Esophagus (tissue), 2 donors: ENCODE data around the gene UNC13C. TPM values are rescaled to one million over a fixed set of nuclear protein-coding genes. Genes with fewer than 3 reads are reported as not detected.

Source experiments
- H3K27ac ChIP-seq, 2 donors: one replicate each; pipeline ENCODE4 v1.5.1; 2013; ENCODE audit warnings: low read depth in 2 of 2, mild to moderate bottlenecking in 2 of 2, inconsistent platforms in 1 of 2, low read length in 1 of 2, moderate library complexity in 1 of 2
- H3K27me3 ChIP-seq, 2 donors: one replicate each; pipeline ENCODE4 v1.6.1; 2013; ENCODE audit warnings: low read length in 2 of 2, control low read depth in 1 of 2, mild to moderate bottlenecking in 1 of 2; ENCODE audit not compliant: insufficient read depth in 2 of 2, control insufficient read depth in 1 of 2
- H3K36me3 ChIP-seq, 2 donors: one replicate each; pipeline ENCODE4 v1.6.1; 2013; ENCODE audit warnings: low read length in 1 of 2; ENCODE audit not compliant: control insufficient read depth in 2 of 2, insufficient read depth in 2 of 2
- H3K4me1 ChIP-seq, 2 donors: one replicate each; pipeline ENCODE4 v1.6.1; 2013; ENCODE audit warnings: low read length in 1 of 2; ENCODE audit not compliant: control insufficient read depth in 2 of 2, insufficient read depth in 2 of 2
- H3K4me3 ChIP-seq, 2 donors: one replicate each; pipeline ENCODE4 v1.5.1; 2013; ENCODE audit warnings: low read length in 2 of 2, mild to moderate bottlenecking in 2 of 2, low read depth in 1 of 2, moderate library complexity in 1 of 2
- H3K9me3 ChIP-seq, 2 donors: one replicate each; pipeline ENCODE4 v1.6.1; 2013; ENCODE audit warnings: mild to moderate bottlenecking in 2 of 2, low read depth in 1 of 2, low read length in 1 of 2, moderate library complexity in 1 of 2; ENCODE audit not compliant: control insufficient read depth in 2 of 2, insufficient read depth in 1 of 2
- WGBS, 2 donors: extraction: QIAGEN DNeasy Blood & Tissue Kit; methylation state at CpG; one replicate each; pipeline ENCODE4 v1.1.7; 2013; 5-methylcytosine and 5-hydroxymethylcytosine counted together
- polyA plus RNA-seq, 2 donors: library from polyadenylated mRNA; stranded (reverse); fragments of 200-250 nt; gene quantifications; one replicate each; pipeline ENCODE4 v1.2.3, GENCODE V29; 2013
- donor health status: healthy with polysubstance abuse.
- donor health status: Bipolar disorder and iron deficiency.

The UNC13C gene
- polyA plus RNA-seq, 2 donors, result under 0.01 TPM; not detected in 1

DNA sequence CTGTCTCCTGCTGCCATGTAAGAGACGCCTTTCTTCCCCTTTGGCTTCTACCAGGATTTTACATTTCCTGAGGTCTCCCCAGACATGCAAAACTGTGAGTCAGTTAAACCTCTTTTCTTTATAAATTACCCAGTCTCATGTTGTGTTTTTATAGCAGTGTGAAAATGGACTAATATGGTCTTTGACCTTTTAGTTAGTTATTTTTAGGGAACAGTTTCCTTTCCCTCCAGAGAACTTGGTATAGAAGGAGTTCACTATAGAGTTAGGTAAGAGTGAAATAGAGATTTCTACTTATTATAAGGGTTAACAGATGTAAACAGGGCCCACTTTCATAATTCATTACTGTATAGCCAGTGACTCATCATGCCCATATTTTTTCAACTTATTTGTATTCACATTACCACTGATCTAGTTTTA lies 170.9 kb downstream of the UNC13C start:
- H3K4me1 ChIP-seq, result no peaks in the 10 kb centered on the region
- no peaks in the 10 kb centered on the region for H3K27me3 ChIP-seq
- no peaks in the 10 kb centered on the region for H3K36me3 ChIP-seq
- H3K4me3 ChIP-seq, result no peak overlapping the region
- H3K27ac ChIP-seq, result no peak overlapping the region
- 73 to 74% methylated on average over 1 of the region's 1 CpG for WGBS, 2 donors
- H3K9me3 ChIP-seq, result peaks cover 0 to 2% of the 10 kb centered on the region in 2 donors

DNA sequence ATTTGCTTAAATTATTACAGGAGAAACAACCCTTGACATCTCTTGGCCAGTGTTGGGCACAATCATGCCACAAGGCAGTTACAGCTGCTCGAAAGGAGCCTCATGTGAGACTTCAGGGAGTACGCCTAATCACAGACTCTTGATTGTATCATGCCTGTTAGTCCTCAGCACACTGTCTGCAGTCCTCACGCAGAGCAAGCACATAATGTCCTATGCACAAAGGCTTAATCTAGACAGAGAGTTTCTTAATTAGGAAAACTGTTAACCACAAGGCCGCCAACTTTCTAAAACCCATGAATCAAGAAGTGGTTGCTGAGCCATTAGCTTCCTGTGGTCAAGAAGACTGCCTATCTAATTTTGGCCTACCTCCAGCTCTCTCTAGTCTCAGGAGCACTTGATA lies 172.0 kb downstream of the UNC13C start:
- 57 to 74% methylated on average over 4 of the region's 4 CpGs for WGBS, 2 donors
- no peaks in the 10 kb centered on the region for H3K27me3 ChIP-seq

GRCh38 chr15:54159012-54159411 lies 180.8 kb downstream of the UNC13C start:
- no peaks in the 10 kb centered on the region for H3K27me3 ChIP-seq
- 56 to 67% methylated on average over 4 of the region's 4 CpGs for WGBS, 2 donors
- no peaks in the 10 kb centered on the region for H3K36me3 ChIP-seq

More for the DNA sequence above, 172.0 kb downstream of the UNC13C start:
- no peak overlapping the region for H3K27ac ChIP-seq
- no peaks in the 10 kb centered on the region for H3K36me3 ChIP-seq
- H3K9me3 ChIP-seq, result peaks cover 0 to 2% of the 10 kb centered on the region in 2 donors
- H3K4me3 ChIP-seq, result no peak overlapping the region
- no peaks in the 10 kb centered on the region for H3K4me1 ChIP-seq

GRCh38 chr15:54187325-54187724 lies 209.1 kb downstream of the UNC13C start:
- H3K27me3 ChIP-seq, result no peaks in the 10 kb centered on the region
- no peaks in the 10 kb centered on the region for H3K4me1 ChIP-seq
- H3K36me3 ChIP-seq, result no peaks in the 10 kb centered on the region
- H3K27ac ChIP-seq, result no peak overlapping the region
- WGBS, 2 donors, result 65 to 69% methylated on average over 1 of the region's 1 CpG
- H3K4me3 ChIP-seq, result no peak overlapping the region
- H3K9me3 ChIP-seq, result no peaks in the 10 kb centered on the region

More at GRCh38 chr15:54159012-54159411, 180.8 kb downstream of the UNC13C start:
- H3K4me1 ChIP-seq, result no peaks in the 10 kb centered on the region
- H3K4me3 ChIP-seq, result no peak overlapping the region
- peaks cover 0 to 2% of the 10 kb centered on the region in 2 donors for H3K9me3 ChIP-seq
- no peak overlapping the region for H3K27ac ChIP-seq

DNA sequence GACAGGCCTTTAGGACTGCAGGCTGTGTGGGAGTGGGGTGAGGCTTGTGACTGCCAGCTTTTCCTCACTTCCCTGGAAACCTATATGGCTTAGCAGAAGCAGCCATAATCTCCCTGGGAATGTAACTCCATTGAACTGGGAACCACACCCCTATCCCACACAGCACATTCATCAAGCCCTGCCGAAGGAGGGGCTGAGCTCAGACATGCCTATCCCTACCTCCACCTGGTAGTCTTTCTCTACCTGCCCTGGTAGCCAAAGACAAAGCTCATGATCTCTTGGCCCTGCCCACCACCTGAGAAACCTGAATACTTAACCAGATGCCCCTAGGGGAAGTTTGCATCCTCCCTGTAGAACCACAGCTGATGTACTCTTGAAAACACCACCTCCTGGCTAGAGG lies 219.8 kb downstream of the UNC13C start:
- WGBS, 2 donors, result 50 to 71% methylated on average over 1 of the region's 1 CpG
- no peaks in the 10 kb centered on the region for H3K4me1 ChIP-seq
- no peaks in the 10 kb centered on the region for H3K9me3 ChIP-seq
- no peak overlapping the region for H3K27ac ChIP-seq
- no peaks in the 10 kb centered on the region for H3K36me3 ChIP-seq
- H3K27me3 ChIP-seq, result no peaks in the 10 kb centered on the region
- no peak overlapping the region for H3K4me3 ChIP-seq

DNA sequence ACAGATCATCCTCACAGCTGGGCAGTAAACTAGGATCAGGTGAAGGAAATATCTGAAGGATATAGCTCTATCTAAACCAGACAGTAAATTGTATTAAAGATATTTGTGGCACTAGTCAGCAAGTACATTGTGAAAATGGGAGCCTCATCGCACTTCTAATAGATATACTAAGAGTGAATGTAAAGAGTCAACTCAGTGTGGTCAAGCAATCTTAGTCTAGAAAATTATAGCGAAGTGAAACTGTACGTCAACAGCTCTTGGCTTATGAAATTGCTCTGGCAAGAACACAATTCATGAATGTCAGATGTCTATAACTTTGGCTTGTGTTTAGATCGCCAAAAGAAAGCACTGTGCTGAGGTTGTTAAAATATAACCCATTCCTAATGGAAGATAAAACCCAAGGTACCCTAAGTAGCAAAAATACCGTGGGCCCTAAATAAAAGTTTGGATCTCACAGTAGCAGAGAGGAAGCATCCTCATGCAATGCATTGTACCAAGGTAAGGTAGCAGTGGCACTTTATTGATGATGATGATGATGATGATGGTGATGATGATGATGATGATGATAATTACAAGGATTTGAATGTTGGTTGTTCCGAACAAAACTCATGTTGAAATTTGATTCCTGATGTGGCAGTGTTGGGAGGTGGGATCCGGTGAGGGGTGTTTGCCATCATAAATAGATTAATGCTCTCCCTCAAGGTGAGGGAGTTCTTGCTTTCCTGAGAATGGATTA lies 228.5 kb downstream of the UNC13C start:
- no peaks in the 10 kb centered on the region for H3K27me3 ChIP-seq
- WGBS, 2 donors, result 86 to 88% methylated on average over 7 of the region's 7 CpGs
- no peaks in the 10 kb centered on the region for H3K9me3 ChIP-seq
- no peak overlapping the region for H3K4me3 ChIP-seq
- H3K36me3 ChIP-seq, result no peaks in the 10 kb centered on the region
- no peaks in the 10 kb centered on the region for H3K4me1 ChIP-seq
- H3K27ac ChIP-seq, result no peak overlapping the region

- no peak overlapping the region for H3K27ac ChIP-seq
- no peaks in the 10 kb centered on the region for H3K36me3 ChIP-seq
- 91 to 96% methylated on average over 2 of the region's 2 CpGs for WGBS, 2 donors
Measured at GRCh38 chr15:54208786-54209185, 230.5 kb downstream of the UNC13C start.

DNA sequence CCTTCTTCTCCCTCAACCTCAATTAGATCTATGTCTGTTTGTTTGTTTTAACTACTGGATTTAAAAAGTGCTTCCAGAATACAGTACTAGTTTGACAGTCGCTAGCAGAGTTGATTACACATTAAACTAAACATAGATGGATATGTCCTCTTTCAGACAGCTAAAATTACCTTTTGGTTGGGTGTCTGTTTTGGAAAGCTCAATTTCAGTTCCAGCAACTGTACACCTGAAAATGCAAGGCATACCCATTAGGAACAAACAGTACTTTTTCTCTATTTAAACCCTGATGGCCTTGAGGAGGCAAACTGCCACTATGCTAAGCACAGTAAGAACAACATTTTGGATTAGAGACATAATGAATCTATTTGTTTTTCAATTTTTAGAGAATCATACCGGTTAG lies 234.4 kb downstream of the UNC13C start:
- WGBS, 2 donors, result 45 to 54% methylated on average over 2 of the region's 2 CpGs
- no peaks in the 10 kb centered on the region for H3K4me1 ChIP-seq
- no peaks in the 10 kb centered on the region for H3K9me3 ChIP-seq
- no peaks in the 10 kb centered on the region for H3K36me3 ChIP-seq
- H3K27me3 ChIP-seq, result no peaks in the 10 kb centered on the region
- H3K4me3 ChIP-seq, result no peak overlapping the region
- H3K27ac ChIP-seq, result no peak overlapping the region

More at GRCh38 chr15:54208786-54209185, 230.5 kb downstream of the UNC13C start:
- H3K4me3 ChIP-seq, result no peak overlapping the region
- H3K4me1 ChIP-seq, result no peaks in the 10 kb centered on the region
- no peaks in the 10 kb centered on the region for H3K27me3 ChIP-seq
- no peaks in the 10 kb centered on the region for H3K9me3 ChIP-seq

DNA sequence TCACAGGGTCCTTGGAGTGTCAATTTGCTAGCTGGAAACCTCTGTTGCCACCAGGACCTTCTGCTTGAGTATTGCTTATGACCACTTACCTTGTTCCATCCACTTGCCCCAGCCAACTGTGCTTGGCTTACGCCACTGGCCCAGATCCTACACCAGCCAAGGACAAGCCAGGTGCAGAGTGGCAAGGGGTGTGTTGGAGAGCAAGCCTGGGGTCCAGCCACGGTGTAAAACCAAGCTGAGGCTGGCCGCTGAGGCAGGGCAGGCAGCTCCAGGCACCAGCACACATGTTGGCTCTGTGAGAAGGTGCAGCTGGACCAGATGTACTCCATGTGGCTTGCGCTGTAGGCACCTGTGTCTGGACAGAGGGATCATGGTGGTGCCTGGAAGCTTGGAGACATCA lies 248.2 kb downstream of the UNC13C start:
- Histone ChIP-seq H3K36me3 (no peaks in the 10 kb centered on the region), H3K4me3 (no peak overlapping the region), H3K27me3 (no peaks in the 10 kb centered on the region), H3K9me3 (peaks cover 6 to 9% of the 10 kb centered on the region in 2 donors), H3K4me1 (peaks cover 0 to 3% of the 10 kb centered on the region in 2 donors), H3K27ac (no peak overlapping the region)
- WGBS, 2 donors, result 75 to 81% methylated on average over 4 of the region's 4 CpGs

DNA sequence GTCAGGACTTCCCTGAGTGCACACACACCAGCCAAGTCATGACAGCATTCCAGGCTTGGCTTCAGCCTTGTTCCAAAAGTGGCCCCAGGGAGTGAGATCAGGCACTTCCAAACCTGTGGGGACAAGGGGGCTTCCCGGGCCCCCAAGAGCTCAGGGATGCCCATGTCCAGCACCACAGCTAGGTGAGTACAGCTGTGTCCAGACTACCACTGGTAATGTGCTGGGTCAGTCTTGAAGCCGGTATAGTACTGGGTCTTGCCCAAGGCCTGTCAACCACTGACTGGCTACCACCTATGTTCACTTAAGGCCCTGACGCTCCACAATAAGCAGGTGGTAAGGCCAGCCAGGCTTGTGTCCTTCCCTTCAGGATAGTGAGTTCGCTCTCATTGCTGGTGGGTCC lies 249.3 kb downstream of the UNC13C start:
- H3K9me3 ChIP-seq, result peaks cover 6 to 9% of the 10 kb centered on the region in 2 donors
- H3K36me3 ChIP-seq, result no peaks in the 10 kb centered on the region
- no peak overlapping the region for H3K27ac ChIP-seq
- no peak overlapping the region for H3K4me3 ChIP-seq
- WGBS, 2 donors, result 87 to 91% methylated on average over 4 of the region's 4 CpGs
- H3K27me3 ChIP-seq, result no peaks in the 10 kb centered on the region
- peaks cover 0 to 3% of the 10 kb centered on the region in 2 donors for H3K4me1 ChIP-seq
